ENCODE data around the gene SPOCK1.

DNA sequence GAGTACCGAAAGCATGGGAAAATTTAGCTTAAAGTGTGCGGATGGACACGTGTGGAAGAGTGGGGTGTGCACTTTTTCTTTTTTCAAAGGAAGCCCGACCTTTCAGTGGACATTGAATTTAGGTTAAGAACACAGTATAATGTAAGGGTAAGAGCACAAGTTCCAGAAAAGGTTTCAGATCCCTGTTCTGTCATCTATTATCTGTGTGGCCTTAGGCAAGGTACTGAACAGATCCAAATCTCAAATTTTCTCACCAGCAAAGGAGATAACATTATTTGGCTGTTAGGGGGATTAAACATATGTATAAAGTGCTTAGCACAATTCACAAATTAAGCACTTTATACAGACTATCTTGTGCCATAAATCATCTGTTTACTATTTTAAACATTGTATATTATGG, 441.0 kb downstream of the SPOCK1 start:
- TF ChIP-seq EP300 (IDR thresholded peaks at IDR 0.05; ENCODE audit: low read length) (no peak), NBN (IDR thresholded peaks at IDR 0.05; ENCODE audit: low read depth) (no peak), ZNF165 (CRISPR knock-in tag; IDR thresholded peaks at IDR 0.05; ENCODE audit: borderline replicate concordance) (no peak), ZNF175 (CRISPR knock-in tag; IDR thresholded peaks at IDR 0.05; ENCODE audit: low read depth) (no peak)
